ENCODE results near the gene PDCD4. TPM values are rescaled to one million over a fixed set of nuclear protein-coding genes. Genes with fewer than 3 reads are reported as not detected.

The PDCD4 gene
- total and polyA plus RNA-seq, 10 of the 15 experiments (the other 5 are each of a cell fraction or from before 2014, with no cell fraction given) = 101 to 372 (median 171) TPM

GRCh38 chr10:110841767-110842267, 29.9 kb upstream of the PDCD4 start (continued):
- no peak for TF ChIP-seq SUPT20H (IDR thresholded peaks at IDR 0.05; ENCODE audit: borderline replicate concordance, control insufficient read depth, low read depth, low read length)
- no peak for TF ChIP-seq SPI1 (IDR thresholded peaks at IDR 0.05; ENCODE audit: borderline replicate concordance, insufficient read depth, low read depth, low read length)
- 0 out of 3 replicates have a peak, but pooled peaks of 1 of the 2 experiments have one; percentile 11 for TF ChIP-seq EGR1 (IDR thresholded peaks at IDR 0.05; ENCODE audit: borderline replicate concordance in 1 of 2, low read depth in 2 of 2, low read length in 2 of 2)
- no peak for TF ChIP-seq CTCF (IDR thresholded peaks at IDR 0.05 in 2 of 3, conservative IDR thresholded peaks at IDR 0.05 in 1 of 3; ENCODE audit: control insufficient read depth in 2 of 3, extremely low read depth in 1 of 3, insufficient read depth in 1 of 3, low read depth in 3 of 3, low read length in 3 of 3)
- TF ChIP-seq, protein P1, sequence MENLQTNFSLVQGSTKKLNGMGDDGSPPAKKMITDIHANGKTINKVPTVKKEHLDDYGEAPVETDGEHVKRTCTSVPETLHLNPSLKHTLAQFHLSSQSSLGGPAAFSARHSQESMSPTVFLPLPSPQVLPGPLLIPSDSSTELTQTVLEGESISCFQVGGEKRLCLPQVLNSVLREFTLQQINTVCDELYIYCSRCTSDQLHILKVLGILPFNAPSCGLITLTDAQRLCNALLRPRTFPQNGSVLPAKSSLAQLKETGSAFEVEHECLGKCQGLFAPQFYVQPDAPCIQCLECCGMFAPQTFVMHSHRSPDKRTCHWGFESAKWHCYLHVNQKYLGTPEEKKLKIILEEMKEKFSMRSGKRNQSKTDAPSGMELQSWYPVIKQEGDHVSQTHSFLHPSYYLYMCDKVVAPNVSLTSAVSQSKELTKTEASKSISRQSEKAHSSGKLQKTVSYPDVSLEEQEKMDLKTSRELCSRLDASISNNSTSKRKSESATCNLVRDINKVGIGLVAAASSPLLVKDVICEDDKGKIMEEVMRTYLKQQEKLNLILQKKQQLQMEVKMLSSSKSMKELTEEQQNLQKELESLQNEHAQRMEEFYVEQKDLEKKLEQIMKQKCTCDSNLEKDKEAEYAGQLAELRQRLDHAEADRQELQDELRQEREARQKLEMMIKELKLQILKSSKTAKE (IDR thresholded peaks at IDR 0.05; ENCODE audit: low read depth, poor library complexity, severe bottlenecking) = peak; percentile 88
- TF ChIP-seq, protein P2, sequence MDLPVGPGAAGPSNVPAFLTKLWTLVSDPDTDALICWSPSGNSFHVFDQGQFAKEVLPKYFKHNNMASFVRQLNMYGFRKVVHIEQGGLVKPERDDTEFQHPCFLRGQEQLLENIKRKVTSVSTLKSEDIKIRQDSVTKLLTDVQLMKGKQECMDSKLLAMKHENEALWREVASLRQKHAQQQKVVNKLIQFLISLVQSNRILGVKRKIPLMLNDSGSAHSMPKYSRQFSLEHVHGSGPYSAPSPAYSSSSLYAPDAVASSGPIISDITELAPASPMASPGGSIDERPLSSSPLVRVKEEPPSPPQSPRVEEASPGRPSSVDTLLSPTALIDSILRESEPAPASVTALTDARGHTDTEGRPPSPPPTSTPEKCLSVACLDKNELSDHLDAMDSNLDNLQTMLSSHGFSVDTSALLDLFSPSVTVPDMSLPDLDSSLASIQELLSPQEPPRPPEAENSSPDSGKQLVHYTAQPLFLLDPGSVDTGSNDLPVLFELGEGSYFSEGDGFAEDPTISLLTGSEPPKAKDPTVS (IDR thresholded peaks at IDR 0.05; ENCODE audit: low read depth, low read length) = no peak
- no peak for TF ChIP-seq CEBPB (IDR thresholded peaks at IDR 0.05; ENCODE audit: borderline replicate concordance in 1 of 2, low read depth in 2 of 2, low read length in 2 of 2)
- TF ChIP-seq BRCA1 (IDR thresholded peaks at IDR 0.05; ENCODE audit: low read depth, low read length) = no peak
- TF ChIP-seq, protein P3, sequence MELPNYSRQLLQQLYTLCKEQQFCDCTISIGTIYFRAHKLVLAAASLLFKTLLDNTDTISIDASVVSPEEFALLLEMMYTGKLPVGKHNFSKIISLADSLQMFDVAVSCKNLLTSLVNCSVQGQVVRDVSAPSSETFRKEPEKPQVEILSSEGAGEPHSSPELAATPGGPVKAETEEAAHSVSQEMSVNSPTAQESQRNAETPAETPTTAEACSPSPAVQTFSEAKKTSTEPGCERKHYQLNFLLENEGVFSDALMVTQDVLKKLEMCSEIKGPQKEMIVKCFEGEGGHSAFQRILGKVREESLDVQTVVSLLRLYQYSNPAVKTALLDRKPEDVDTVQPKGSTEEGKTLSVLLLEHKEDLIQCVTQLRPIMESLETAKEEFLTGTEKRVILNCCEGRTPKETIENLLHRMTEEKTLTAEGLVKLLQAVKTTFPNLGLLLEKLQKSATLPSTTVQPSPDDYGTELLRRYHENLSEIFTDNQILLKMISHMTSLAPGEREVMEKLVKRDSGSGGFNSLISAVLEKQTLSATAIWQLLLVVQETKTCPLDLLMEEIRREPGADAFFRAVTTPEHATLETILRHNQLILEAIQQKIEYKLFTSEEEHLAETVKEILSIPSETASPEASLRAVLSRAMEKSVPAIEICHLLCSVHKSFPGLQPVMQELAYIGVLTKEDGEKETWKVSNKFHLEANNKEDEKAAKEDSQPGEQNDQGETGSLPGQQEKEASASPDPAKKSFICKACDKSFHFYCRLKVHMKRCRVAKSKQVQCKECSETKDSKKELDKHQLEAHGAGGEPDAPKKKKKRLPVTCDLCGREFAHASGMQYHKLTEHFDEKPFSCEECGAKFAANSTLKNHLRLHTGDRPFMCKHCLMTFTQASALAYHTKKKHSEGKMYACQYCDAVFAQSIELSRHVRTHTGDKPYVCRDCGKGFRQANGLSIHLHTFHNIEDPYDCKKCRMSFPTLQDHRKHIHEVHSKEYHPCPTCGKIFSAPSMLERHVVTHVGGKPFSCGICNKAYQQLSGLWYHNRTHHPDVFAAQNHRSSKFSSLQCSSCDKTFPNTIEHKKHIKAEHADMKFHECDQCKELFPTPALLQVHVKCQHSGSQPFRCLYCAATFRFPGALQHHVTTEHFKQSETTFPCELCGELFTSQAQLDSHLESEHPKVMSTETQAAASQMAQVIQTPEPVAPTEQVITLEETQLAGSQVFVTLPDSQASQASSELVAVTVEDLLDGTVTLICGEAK (IDR thresholded peaks at IDR 0.05; ENCODE audit: borderline replicate concordance) = no peak
- TF ChIP-seq ZNF384 (IDR thresholded peaks at IDR 0.05; ENCODE audit: borderline replicate concordance, low read depth, low read length) = no peak
- TF ChIP-seq SREBF1 (IDR thresholded peaks at IDR 0.05; ENCODE audit: low read length) = no peak
- no peak for TF ChIP-seq ESRRA (IDR thresholded peaks at IDR 0.05; ENCODE audit: low read length)
- TF ChIP-seq SUZ12 (IDR thresholded peaks at IDR 0.05; ENCODE audit: unreplicated experiment) = no peak

Measured in GM12878 (cell line).